Spleen (tissue), 7 donors: ENCODE measurements around the gene NKX2-4.

Source experiments
- POLR2A ChIP-seq, 3 donors: fragments of 450-650 bp; IDR thresholded peaks; one replicate each; pipeline ENCODE4 v1.5.1; 2017; ENCODE audit warnings: antibody characterized with exemption in 3 of 3, mild to moderate bottlenecking in 1 of 3
- POLR2AphosphoS5 ChIP-seq, 3 donors: sonication (generic); formaldehyde crosslinking; IDR thresholded peaks; one replicate each; pipeline ENCODE4 v1.5.1; 2017; ENCODE audit warnings: antibody characterized with exemption in 3 of 3
- TF ChIP-seq, protein P1 (sequence below), 11 experiments: fragments of 200-600 bp in 7 of 11; fragments of 450-650 bp in 4 of 11; sonication (generic) in 4 of 11; IDR thresholded peaks in 8 of 11; conservative IDR thresholded peaks in 3 of 11; 1 replicate in 7 of 11; 2 replicates in 4 of 11; pipeline versions ENCODE4 v1.4.0 to v1.8.0; 2016 to 2021; ENCODE audit warnings: antibody characterized with exemption in 11 of 11, inconsistent platforms in 4 of 11, mild to moderate bottlenecking in 1 of 11
- donor health status: DM: no; HTN: no; CAD: no; lungs with moderate emphysema.
- donor health status: DM: no; HTN: no; CAD: no.
- donor health status: DM: no; HTN: no; CAD: no.

DNA sequence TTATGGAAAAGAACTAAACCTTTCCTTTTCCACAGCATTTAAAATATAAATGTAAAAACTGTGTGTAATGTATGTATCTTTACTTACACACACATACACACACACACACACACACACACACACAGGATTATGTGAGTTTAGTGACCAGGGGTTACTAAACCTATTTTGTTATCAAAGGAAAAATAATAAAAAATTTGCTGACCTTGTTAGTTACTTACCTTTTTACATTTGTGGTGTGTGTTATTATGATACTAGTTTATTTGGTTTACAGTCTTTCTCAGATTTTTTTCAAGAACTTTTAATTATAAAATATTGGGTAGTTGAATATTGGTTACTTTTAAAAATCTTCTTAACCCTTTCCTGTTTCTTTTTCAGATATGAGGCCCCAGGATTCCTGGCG is 15.7 kb downstream of the NKX2-4 start:
- TF ChIP-seq POLR2A (IDR thresholded peaks at IDR 0.05) (no peak), POLR2AphosphoS5 (IDR thresholded peaks at IDR 0.05) (no peak)
- TF ChIP-seq, protein P1, sequence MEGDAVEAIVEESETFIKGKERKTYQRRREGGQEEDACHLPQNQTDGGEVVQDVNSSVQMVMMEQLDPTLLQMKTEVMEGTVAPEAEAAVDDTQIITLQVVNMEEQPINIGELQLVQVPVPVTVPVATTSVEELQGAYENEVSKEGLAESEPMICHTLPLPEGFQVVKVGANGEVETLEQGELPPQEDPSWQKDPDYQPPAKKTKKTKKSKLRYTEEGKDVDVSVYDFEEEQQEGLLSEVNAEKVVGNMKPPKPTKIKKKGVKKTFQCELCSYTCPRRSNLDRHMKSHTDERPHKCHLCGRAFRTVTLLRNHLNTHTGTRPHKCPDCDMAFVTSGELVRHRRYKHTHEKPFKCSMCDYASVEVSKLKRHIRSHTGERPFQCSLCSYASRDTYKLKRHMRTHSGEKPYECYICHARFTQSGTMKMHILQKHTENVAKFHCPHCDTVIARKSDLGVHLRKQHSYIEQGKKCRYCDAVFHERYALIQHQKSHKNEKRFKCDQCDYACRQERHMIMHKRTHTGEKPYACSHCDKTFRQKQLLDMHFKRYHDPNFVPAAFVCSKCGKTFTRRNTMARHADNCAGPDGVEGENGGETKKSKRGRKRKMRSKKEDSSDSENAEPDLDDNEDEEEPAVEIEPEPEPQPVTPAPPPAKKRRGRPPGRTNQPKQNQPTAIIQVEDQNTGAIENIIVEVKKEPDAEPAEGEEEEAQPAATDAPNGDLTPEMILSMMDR (IDR thresholded peaks at IDR 0.05 in 8 of 11, conservative IDR thresholded peaks at IDR 0.05 in 3 of 11), result no peak
